Uterus (tissue), 2 donors: ENCODE results near the gene SH3RF3.

ENCODE experiments used
- POLR2A ChIP-seq, 2 donors: fragments of 450-650 bp; IDR thresholded peaks; one replicate each; pipeline ENCODE4 v1.6.1; 2016; ENCODE audit warnings: antibody characterized with exemption in 2 of 2, mild to moderate bottlenecking in 1 of 2, moderate library complexity in 1 of 2
- TF ChIP-seq, protein P1 (sequence below), 4 experiments: fragments of 200-600 bp in 2 of 4; fragments of 450-650 bp in 2 of 4; sonication (generic) in 2 of 4; IDR thresholded peaks; one replicate each; pipeline ENCODE4 v1.5.1; 2016 to 2019; ENCODE audit warnings: antibody characterized with exemption in 4 of 4, mild to moderate bottlenecking in 2 of 4, moderate library complexity in 1 of 4

DNA sequence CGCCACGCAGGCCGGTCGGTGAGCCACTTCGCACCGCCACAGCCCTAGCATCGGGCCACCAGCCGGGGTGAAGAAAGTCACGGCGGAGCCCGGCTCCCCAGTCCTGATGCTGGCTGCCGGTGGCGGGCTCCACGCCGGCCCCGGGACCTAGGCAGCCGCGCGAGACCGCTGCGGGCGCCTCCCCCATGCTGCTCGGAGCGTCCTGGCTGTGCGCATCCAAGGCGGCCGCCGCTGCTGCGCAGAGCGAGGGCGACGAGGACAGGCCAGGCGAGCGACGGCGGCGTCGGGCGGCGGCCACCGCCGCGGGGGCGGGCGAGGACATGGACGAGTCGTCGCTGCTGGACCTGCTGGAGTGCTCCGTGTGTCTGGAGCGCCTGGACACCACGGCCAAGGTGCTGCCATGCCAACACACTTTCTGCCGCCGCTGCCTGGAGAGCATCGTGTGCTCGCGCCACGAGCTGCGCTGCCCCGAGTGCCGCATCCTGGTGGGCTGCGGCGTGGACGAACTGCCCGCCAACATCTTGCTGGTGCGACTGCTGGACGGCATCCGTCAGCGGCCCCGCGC, 433 bp downstream of the SH3RF3 start:
- TF ChIP-seq, protein P1, sequence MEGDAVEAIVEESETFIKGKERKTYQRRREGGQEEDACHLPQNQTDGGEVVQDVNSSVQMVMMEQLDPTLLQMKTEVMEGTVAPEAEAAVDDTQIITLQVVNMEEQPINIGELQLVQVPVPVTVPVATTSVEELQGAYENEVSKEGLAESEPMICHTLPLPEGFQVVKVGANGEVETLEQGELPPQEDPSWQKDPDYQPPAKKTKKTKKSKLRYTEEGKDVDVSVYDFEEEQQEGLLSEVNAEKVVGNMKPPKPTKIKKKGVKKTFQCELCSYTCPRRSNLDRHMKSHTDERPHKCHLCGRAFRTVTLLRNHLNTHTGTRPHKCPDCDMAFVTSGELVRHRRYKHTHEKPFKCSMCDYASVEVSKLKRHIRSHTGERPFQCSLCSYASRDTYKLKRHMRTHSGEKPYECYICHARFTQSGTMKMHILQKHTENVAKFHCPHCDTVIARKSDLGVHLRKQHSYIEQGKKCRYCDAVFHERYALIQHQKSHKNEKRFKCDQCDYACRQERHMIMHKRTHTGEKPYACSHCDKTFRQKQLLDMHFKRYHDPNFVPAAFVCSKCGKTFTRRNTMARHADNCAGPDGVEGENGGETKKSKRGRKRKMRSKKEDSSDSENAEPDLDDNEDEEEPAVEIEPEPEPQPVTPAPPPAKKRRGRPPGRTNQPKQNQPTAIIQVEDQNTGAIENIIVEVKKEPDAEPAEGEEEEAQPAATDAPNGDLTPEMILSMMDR (IDR thresholded peaks at IDR 0.05), result no peak
- TF ChIP-seq POLR2A (IDR thresholded peaks at IDR 0.05), result no peak
